ENCODE measurements around the gene LSP1. TPM values are rescaled to one million over a fixed set of nuclear protein-coding genes. Genes with fewer than 3 reads are reported as not detected.

The LSP1 gene
- total and polyA plus RNA-seq, 4 donors = 5.0 to 7.7 (median 5.7) TPM

DNA sequence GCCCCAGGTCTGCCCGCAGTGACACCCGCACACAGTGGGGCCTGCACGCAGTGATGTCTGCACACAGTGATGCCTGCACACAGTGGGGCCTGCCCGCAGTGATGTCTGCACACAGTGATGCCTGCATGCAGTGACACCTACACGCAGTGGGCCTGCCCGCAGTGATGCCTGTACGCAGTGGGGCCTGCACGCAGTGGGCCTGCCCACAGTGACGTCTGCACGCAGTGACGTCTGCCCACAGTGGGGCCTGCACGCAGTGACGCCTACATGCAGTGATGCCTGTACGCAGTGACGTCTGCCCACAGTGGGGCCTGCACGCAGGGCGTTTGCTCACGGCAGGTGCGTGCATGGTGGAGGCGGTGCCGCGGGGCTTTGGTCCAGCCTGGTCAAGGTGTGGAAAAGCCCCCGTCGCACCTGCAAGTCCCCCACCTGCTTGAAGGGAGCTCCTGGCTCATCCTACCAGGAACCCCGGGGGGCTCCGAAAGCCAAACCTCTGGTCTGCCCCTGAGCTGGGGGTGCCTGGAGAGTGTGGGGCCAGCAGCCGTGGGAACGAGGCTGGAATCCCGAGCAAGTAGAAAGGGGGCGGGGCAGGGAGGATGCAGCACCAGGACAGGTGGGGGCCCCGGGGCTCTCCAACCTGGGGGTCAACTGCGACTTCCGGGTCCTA is 27.0 kb upstream of the LSP1 start:
- Histone ChIP-seq H3K9ac (ENCODE audit: low read depth in 1 of 2, low read length in 2 of 2) (no peak overlapping the region), H3K27me3 (ENCODE audit: control insufficient read depth in 4 of 4, insufficient read depth in 4 of 4, low read length in 3 of 4) (no peaks in the 10 kb centered on the region), H3K4me1 (ENCODE audit: control insufficient read depth in 4 of 4, insufficient read depth in 4 of 4, low read length in 3 of 4) (peaks cover 4 to 31% (median 12%) of the 10 kb centered on the region in 4 donors), H3K27ac (ENCODE audit: low read depth in 1 of 2, low read length in 2 of 2) (no peak overlapping the region), H3K4me3 (ENCODE audit: low read depth in 1 of 3, low read length in 3 of 3) (no peak overlapping the region), H3K36me3 (ENCODE audit: control insufficient read depth in 4 of 4, insufficient read depth in 3 of 4, low read depth in 1 of 4, low read length in 3 of 4) (no peaks in the 10 kb centered on the region), H3K9me3 (ENCODE audit: control insufficient read depth in 4 of 4, low read length in 3 of 4) (no peaks in the 10 kb centered on the region)
- 90% methylated on average over 33 of the region's 33 CpGs for WGBS
- TF ChIP-seq FOXA1 (IDR thresholded peaks at IDR 0.05) (no peak), FOXA2 (IDR thresholded peaks at IDR 0.05) (no peak), RAD21 (IDR thresholded peaks at IDR 0.05) (no peak), TAF1 (conservative IDR thresholded peaks at IDR 0.05) (no peak), JUND (IDR thresholded peaks at IDR 0.05) (no peak), SP1 (IDR thresholded peaks at IDR 0.05) (no peak), RXRA (IDR thresholded peaks at IDR 0.05) (no peak), EGR1 (IDR thresholded peaks at IDR 0.05; ENCODE audit: low read depth in 2 of 2) (no peak)
- TF ChIP-seq, protein P1, sequence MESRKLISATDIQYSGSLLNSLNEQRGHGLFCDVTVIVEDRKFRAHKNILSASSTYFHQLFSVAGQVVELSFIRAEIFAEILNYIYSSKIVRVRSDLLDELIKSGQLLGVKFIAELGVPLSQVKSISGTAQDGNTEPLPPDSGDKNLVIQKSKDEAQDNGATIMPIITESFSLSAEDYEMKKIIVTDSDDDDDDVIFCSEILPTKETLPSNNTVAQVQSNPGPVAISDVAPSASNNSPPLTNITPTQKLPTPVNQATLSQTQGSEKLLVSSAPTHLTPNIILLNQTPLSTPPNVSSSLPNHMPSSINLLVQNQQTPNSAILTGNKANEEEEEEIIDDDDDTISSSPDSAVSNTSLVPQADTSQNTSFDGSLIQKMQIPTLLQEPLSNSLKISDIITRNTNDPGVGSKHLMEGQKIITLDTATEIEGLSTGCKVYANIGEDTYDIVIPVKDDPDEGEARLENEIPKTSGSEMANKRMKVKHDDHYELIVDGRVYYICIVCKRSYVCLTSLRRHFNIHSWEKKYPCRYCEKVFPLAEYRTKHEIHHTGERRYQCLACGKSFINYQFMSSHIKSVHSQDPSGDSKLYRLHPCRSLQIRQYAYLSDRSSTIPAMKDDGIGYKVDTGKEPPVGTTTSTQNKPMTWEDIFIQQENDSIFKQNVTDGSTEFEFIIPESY (IDR thresholded peaks at IDR 0.05) = no peak
- TF ChIP-seq, protein P2, sequence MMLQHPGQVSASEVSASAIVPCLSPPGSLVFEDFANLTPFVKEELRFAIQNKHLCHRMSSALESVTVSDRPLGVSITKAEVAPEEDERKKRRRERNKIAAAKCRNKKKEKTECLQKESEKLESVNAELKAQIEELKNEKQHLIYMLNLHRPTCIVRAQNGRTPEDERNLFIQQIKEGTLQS (IDR thresholded peaks at IDR 0.05) = no peak
- TF ChIP-seq, protein P3, sequence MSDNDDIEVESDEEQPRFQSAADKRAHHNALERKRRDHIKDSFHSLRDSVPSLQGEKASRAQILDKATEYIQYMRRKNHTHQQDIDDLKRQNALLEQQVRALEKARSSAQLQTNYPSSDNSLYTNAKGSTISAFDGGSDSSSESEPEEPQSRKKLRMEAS (IDR thresholded peaks at IDR 0.05) = no peak
- TF ChIP-seq, protein P4, sequence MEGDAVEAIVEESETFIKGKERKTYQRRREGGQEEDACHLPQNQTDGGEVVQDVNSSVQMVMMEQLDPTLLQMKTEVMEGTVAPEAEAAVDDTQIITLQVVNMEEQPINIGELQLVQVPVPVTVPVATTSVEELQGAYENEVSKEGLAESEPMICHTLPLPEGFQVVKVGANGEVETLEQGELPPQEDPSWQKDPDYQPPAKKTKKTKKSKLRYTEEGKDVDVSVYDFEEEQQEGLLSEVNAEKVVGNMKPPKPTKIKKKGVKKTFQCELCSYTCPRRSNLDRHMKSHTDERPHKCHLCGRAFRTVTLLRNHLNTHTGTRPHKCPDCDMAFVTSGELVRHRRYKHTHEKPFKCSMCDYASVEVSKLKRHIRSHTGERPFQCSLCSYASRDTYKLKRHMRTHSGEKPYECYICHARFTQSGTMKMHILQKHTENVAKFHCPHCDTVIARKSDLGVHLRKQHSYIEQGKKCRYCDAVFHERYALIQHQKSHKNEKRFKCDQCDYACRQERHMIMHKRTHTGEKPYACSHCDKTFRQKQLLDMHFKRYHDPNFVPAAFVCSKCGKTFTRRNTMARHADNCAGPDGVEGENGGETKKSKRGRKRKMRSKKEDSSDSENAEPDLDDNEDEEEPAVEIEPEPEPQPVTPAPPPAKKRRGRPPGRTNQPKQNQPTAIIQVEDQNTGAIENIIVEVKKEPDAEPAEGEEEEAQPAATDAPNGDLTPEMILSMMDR (IDR thresholded peaks at IDR 0.05; ENCODE audit: low read depth, low read length, missing input control) = no peak
- TF ChIP-seq, protein P5, sequence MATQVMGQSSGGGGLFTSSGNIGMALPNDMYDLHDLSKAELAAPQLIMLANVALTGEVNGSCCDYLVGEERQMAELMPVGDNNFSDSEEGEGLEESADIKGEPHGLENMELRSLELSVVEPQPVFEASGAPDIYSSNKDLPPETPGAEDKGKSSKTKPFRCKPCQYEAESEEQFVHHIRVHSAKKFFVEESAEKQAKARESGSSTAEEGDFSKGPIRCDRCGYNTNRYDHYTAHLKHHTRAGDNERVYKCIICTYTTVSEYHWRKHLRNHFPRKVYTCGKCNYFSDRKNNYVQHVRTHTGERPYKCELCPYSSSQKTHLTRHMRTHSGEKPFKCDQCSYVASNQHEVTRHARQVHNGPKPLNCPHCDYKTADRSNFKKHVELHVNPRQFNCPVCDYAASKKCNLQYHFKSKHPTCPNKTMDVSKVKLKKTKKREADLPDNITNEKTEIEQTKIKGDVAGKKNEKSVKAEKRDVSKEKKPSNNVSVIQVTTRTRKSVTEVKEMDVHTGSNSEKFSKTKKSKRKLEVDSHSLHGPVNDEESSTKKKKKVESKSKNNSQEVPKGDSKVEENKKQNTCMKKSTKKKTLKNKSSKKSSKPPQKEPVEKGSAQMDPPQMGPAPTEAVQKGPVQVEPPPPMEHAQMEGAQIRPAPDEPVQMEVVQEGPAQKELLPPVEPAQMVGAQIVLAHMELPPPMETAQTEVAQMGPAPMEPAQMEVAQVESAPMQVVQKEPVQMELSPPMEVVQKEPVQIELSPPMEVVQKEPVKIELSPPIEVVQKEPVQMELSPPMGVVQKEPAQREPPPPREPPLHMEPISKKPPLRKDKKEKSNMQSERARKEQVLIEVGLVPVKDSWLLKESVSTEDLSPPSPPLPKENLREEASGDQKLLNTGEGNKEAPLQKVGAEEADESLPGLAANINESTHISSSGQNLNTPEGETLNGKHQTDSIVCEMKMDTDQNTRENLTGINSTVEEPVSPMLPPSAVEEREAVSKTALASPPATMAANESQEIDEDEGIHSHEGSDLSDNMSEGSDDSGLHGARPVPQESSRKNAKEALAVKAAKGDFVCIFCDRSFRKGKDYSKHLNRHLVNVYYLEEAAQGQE (IDR thresholded peaks at IDR 0.05) = no peak
- no peak for DNase-seq (ENCODE audit: low spot score)

DNA sequence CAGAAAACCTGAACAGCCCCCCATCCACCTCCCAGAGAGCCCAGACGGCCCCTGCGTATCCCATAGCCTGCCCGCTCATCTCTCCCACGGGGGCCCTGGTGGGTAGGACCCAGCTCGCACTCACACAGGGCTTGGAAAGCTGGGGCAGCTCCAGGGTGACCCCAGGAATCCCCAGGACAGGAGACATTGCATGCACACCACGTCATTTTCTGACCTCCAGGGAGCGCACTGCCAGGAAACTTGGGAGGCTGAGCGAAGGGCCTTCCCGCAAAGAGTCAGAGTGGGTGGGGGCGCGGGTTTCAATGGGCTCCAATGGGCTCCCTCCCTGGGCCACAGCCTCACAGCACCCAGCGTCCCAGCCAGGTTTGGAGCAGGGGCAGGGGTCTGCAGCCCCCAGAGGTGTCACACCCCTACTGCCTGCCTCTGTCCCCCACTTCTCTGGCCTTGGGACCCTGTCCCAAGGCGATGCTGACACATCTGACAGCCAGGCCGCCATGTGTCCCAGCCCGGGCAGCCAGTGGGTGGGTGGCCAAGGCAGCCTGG is 26.3 kb upstream of the LSP1 start:
- no peaks in the 10 kb centered on the region for H3K36me3 ChIP-seq (ENCODE audit: control insufficient read depth in 4 of 4, insufficient read depth in 3 of 4, low read depth in 1 of 4, low read length in 3 of 4)
- peaks cover 4 to 34% (median 15%) of the 10 kb centered on the region in 4 donors for H3K4me1 ChIP-seq (ENCODE audit: control insufficient read depth in 4 of 4, insufficient read depth in 4 of 4, low read length in 3 of 4)
- H3K27ac ChIP-seq (ENCODE audit: low read depth in 1 of 2, low read length in 2 of 2) = peak overlapping the region in 1 of 2 donors; percentile 31
- H3K27me3 ChIP-seq (ENCODE audit: control insufficient read depth in 4 of 4, insufficient read depth in 4 of 4, low read length in 3 of 4) = no peaks in the 10 kb centered on the region
- no peaks in the 10 kb centered on the region for H3K9me3 ChIP-seq (ENCODE audit: control insufficient read depth in 4 of 4, low read length in 3 of 4)
- 79% methylated on average over 15 of the region's 15 CpGs for WGBS
- H3K4me3 ChIP-seq (ENCODE audit: low read depth in 1 of 3, low read length in 3 of 3) = no peak overlapping the region
- no peak for DNase-seq (ENCODE audit: low spot score)
- no peak overlapping the region for H3K9ac ChIP-seq (ENCODE audit: low read depth in 1 of 2, low read length in 2 of 2)
- no peak for TF ChIP-seq RAD21 (IDR thresholded peaks at IDR 0.05)
- no peak for TF ChIP-seq HNF4A (conservative IDR thresholded peaks at IDR 0.05)
- TF ChIP-seq FOXA2 (IDR thresholded peaks at IDR 0.05) = no peak
- no peak for TF ChIP-seq JUND (IDR thresholded peaks at IDR 0.05)
- TF ChIP-seq NR2F2 (IDR thresholded peaks at IDR 0.05) = no peak
- TF ChIP-seq, protein P5 (IDR thresholded peaks at IDR 0.05) = no peak
- TF ChIP-seq HNF4G (IDR thresholded peaks at IDR 0.05) = no peak
- no peak for TF ChIP-seq SP1 (IDR thresholded peaks at IDR 0.05)
- TF ChIP-seq, protein P4 (IDR thresholded peaks at IDR 0.05; ENCODE audit: low read depth, low read length, missing input control) = no peak
- TF ChIP-seq FOXA1 (IDR thresholded peaks at IDR 0.05) = no peak
- TF ChIP-seq EGR1 (IDR thresholded peaks at IDR 0.05; ENCODE audit: low read depth in 2 of 2) = no peak

Measured in liver (tissue), 9 donors.